K562 (cell line): ENCODE results near the gene KIF7. TPM values are rescaled to one million over a fixed set of nuclear protein-coding genes. Genes with fewer than 3 reads are reported as not detected.

Source experiments
- ATAC-seq: fragments of 200-7000 bp; cut with Tn5 transposase; 3 replicates; pipeline ENCODE4 v1.9.1; 2020; ENCODE audit warnings: moderate library complexity
- BruUV-seq: library from RNA; stranded (reverse); fragments of 400-500 nt; replicated peaks from 2 replicates; lab custom pipeline; 2021; lab: Mats Ljungman, UMichigan
- CTCF ChIA-PET: fragments of 300-600 bp; formaldehyde crosslinking; extraction: SDS; loops from one replicate; lab custom pipeline; 2021; ENCODE audit warnings: low intra/inter-chr PET ratio; lab: Yijun Ruan, JAX
- POLR2A ChIA-PET: fragments of 300-600, 350-650 bp; sonication (Branson Sonifier 250); formaldehyde crosslinking; extraction: SDS; loops from one replicate; lab custom pipeline; 2021; ENCODE audit warnings: antibody characterized with exemption, inconsistent platforms; lab: Yijun Ruan, JAX
- DNase-seq, 4 experiments: peaks; one replicate each; pipeline versions ENCODE4 v3.0.0 to v3.0.0-alpha.2; 2011 to 2018; ENCODE audit warnings: low spot score in 3 of 4, mixed read lengths in 3 of 4; ENCODE audit errors: extremely low read depth in 1 of 4
- FAIRE-seq: peaks from 2 replicates; lab custom pipeline; 2011; peaks lifted over from hg19 to GRCh38; lab: Jason Lieb, UNC
- H2AFZ ChIP-seq: 2 replicates; pipeline ENCODE4 v1.6.0; 2011; ENCODE audit warnings: low read depth, low read length, control low read depth, inconsistent platforms
- H3K27ac ChIP-seq: fragments of 200-600 bp; 3 replicates; pipeline ENCODE4 v1.8.0; 2011; ENCODE audit warnings: low read depth, mild to moderate bottlenecking, control low read depth, inconsistent platforms, low read length, moderate library complexity, mixed read lengths; ENCODE audit errors: extremely low read depth
- H3K27me3 ChIP-seq, 2 experiments: fragments of 300-600 bp in 1 of 2; 2 replicates in 1 of 2; 3 replicates in 1 of 2; pipeline versions ENCODE4 v1.6.0 to v1.8.0; 2011; ENCODE audit warnings: inconsistent platforms in 2 of 2, low read length in 2 of 2, mild to moderate bottlenecking in 1 of 2, mixed read lengths in 1 of 2, moderate library complexity in 1 of 2; ENCODE audit not compliant: control insufficient read depth in 2 of 2, insufficient read depth in 2 of 2
- H3K36me3 ChIP-seq: fragments of 300-600 bp; 3 replicates; pipeline ENCODE4 v1.8.0; 2011; ENCODE audit warnings: mild to moderate bottlenecking, low read length, inconsistent platforms; ENCODE audit not compliant: control insufficient read depth, insufficient read depth
- H3K4me1 ChIP-seq, 2 experiments: fragments of 200-600 bp in 1 of 2; replicated peaks in 1 of 2; 2 replicates in 1 of 2; 3 replicates in 1 of 2; pipeline versions ENCODE4 v1.5.1 to v1.8.0; 2011; ENCODE audit warnings: inconsistent platforms in 2 of 2, low read length in 2 of 2, mild to moderate bottlenecking in 1 of 2, mixed read lengths in 1 of 2, moderate library complexity in 1 of 2; ENCODE audit not compliant: control insufficient read depth in 2 of 2, insufficient read depth in 2 of 2
- H3K4me2 ChIP-seq: 2 replicates; pipeline ENCODE4 v1.6.1; 2011; ENCODE audit warnings: low read length, control low read depth, inconsistent platforms, mixed read lengths; ENCODE audit not compliant: insufficient read depth
- H3K4me3 ChIP-seq: fragments of 200-600 bp; sonication (generic), shearing (Covaris generic); 2 replicates; pipeline ENCODE4 v1.5.1; 2016; ENCODE audit warnings: control low read depth, inconsistent platforms
- H3K79me2 ChIP-seq: fragments of 200-600 bp; 3 replicates; pipeline ENCODE4 v1.8.0; 2011; ENCODE audit warnings: low read length, inconsistent platforms; ENCODE audit not compliant: control insufficient read depth, insufficient read depth
- H3K9ac ChIP-seq, 2 experiments: 2 replicates each; pipeline versions ENCODE4 v1.6.0 to v1.6.1; 2011; ENCODE audit warnings: low read depth in 2 of 2, low read length in 2 of 2, control low read depth in 1 of 2, inconsistent platforms in 1 of 2, mild to moderate bottlenecking in 1 of 2, mixed read lengths in 1 of 2; ENCODE audit not compliant: insufficient read depth in 1 of 2
- H3K9me1 ChIP-seq: one replicate; pipeline ENCODE4 v1.6.0; 2011; ENCODE audit warnings: inconsistent platforms, mild to moderate bottlenecking, low read length, moderate library complexity; ENCODE audit not compliant: control insufficient read depth, insufficient read depth
- H3K9me3 ChIP-seq: replicated peaks from 2 replicates; pipeline ENCODE4 v1.5.1; 2011; ENCODE audit warnings: low read depth, low read length, inconsistent platforms; ENCODE audit not compliant: control insufficient read depth, insufficient read depth
- H4K20me1 ChIP-seq: replicated peaks from 2 replicates; pipeline ENCODE4 v1.6.1; 2011; ENCODE audit warnings: low read length, inconsistent platforms, mixed read lengths; ENCODE audit not compliant: control insufficient read depth, insufficient read depth
- ATF1 ChIP-seq, 2 experiments: fragments of 450-650 bp in 1 of 2; IDR thresholded peaks; 2 replicates each; pipeline ENCODE4 v1.6.1; 2016; ENCODE audit warnings: missing compliant biosample characterization in 1 of 2, missing genetic modification characterization in 1 of 2
- BRCA1 ChIP-seq, 2 experiments: fragments of 450-650 bp in 1 of 2; sonication (generic) in 1 of 2; formaldehyde crosslinking in 1 of 2; IDR thresholded peaks; 2 replicates each; pipeline versions ENCODE4 v1.5.0 to v1.6.1; 2017 to 2020; ENCODE audit warnings: mild to moderate bottlenecking in 1 of 2, missing genetic modification reagents in 1 of 2
- CC2D1A ChIP-seq: fragments of 450-650 bp; IDR thresholded peaks from 2 replicates; pipeline ENCODE4 v1.6.1; 2017; ENCODE audit warnings: mild to moderate bottlenecking
- CEBPB ChIP-seq: fragments of 450-650 bp; IDR thresholded peaks from 2 replicates; pipeline ENCODE4 v1.6.1; 2016; ENCODE audit warnings: missing genetic modification characterization, missing compliant biosample characterization
- CREB3L1 ChIP-seq: fragments of 450-650 bp; IDR thresholded peaks from 2 replicates; pipeline ENCODE4 v1.6.1; 2014; ENCODE audit warnings: low read depth, mild to moderate bottlenecking, moderate library complexity, borderline replicate concordance
- ETS2 ChIP-seq: IDR thresholded peaks from 2 replicates; pipeline ENCODE4 v1.6.1; 2016; ENCODE audit warnings: borderline replicate concordance, missing genetic modification characterization, mild to moderate bottlenecking, moderate library complexity, missing compliant biosample characterization; ENCODE audit not compliant: poor library complexity, severe bottlenecking
- FUS ChIP-seq: fragments of 200-400 bp; formaldehyde crosslinking; optimal IDR thresholded peaks from 2 replicates; pipeline ENCODE3; 2017; ENCODE audit warnings: low read depth, low read length
- JUNB ChIP-seq: fragments of 450-650 bp; formaldehyde crosslinking; conservative IDR thresholded peaks from 2 replicates; pipeline ENCODE4 v1.4.0; 2020; ENCODE audit warnings: mild to moderate bottlenecking
- NCOA2 ChIP-seq, 2 experiments: fragments of 450-650 bp; IDR thresholded peaks; 2 replicates each; pipeline ENCODE4 v1.6.1; 2018; ENCODE audit warnings: mild to moderate bottlenecking in 2 of 2, moderate library complexity in 1 of 2; ENCODE audit not compliant: partially characterized antibody in 2 of 2
- POLR2A ChIP-seq: fragments of 450-650 bp; conservative IDR thresholded peaks from 2 replicates; pipeline ENCODE4 v1.6.1; 2016
- PREB ChIP-seq: sonication (generic); formaldehyde crosslinking; IDR thresholded peaks from 2 replicates; pipeline ENCODE4 v1.8.1; 2023; ENCODE audit warnings: mild to moderate bottlenecking, missing genetic modification reagents
- PRMT5 ChIP-seq: sonication (generic); formaldehyde crosslinking; IDR thresholded peaks from 2 replicates; pipeline ENCODE4 v1.5.0; 2020; ENCODE audit warnings: missing genetic modification reagents
- SRF ChIP-seq, 2 experiments: fragments of 250-450, 450-650 bp in 1 of 2; sonication (Bioruptor Pico) in 1 of 2; sonication (generic) in 1 of 2; formaldehyde crosslinking; IDR thresholded peaks; 2 replicates each; pipeline versions ENCODE4 v1.5.0 to v1.5.1; 2020 to 2022; ENCODE audit warnings: mild to moderate bottlenecking in 1 of 2, missing genetic modification reagents in 1 of 2
- YY1 ChIP-seq, 3 experiments: IDR thresholded peaks; 2 replicates each; pipeline ENCODE4 v1.6.1; 2011; ENCODE audit warnings: low read length in 2 of 3, mild to moderate bottlenecking in 2 of 3, moderate library complexity in 2 of 3, borderline replicate concordance in 1 of 3, control low read depth in 1 of 3, low read depth in 1 of 3; ENCODE audit not compliant: insufficient read depth in 3 of 3, insufficient replicate concordance in 2 of 3, control insufficient read depth in 1 of 3, insufficient read length in 1 of 3; ENCODE audit errors: extremely low read depth in 1 of 3
- ZBTB5 ChIP-seq: fragments of 450-650 bp; IDR thresholded peaks from 2 replicates; pipeline ENCODE4 v1.6.1; 2017; ENCODE audit warnings: antibody characterized with exemption
- ZNF124 ChIP-seq: sonication (generic); formaldehyde crosslinking; IDR thresholded peaks from 2 replicates; pipeline ENCODE4 v1.8.1; 2022; ENCODE audit warnings: missing genetic modification reagents
- WGBS: fragments of 100-300 bp; shearing (Covaris generic); methylation state at CpG from one replicate; pipeline ENCODE4 v1.1.6; 2016; ENCODE audit warnings: low coverage, mixed read lengths; ENCODE audit not compliant: insufficient coverage; ENCODE audit errors: missing lambda C conversion rate; 5-methylcytosine and 5-hydroxymethylcytosine counted together
- in situ Hi-C: fragments of 300-500 bp; cut with MboI; formaldehyde crosslinking; loops from 4 replicates; pipeline ENCODE4 v1.15.0; 2018; ENCODE audit warnings: inconsistent platforms, mixed read lengths
- intact Hi-C: fragments of 100-400 bp; cut with micrococcal nuclease; formaldehyde crosslinking; loops from 2 replicates; pipeline ENCODE4 v1.14.2; 2022
- polyA plus RNA-seq, 8 experiments: library from polyadenylated mRNA; depleted of rRNA in 4 of 8; stranded (reverse) in 5 of 8; unstranded in 3 of 8; fragments of >200 nt; fragmentation: Nextera tagmentation in 2 of 8; fragmentation: Illumina TruSeq in 1 of 8; extraction: Ambion mirVana in 2 of 8; extraction: Trizol in 1 of 8; gene quantifications; 2 replicates each; pipeline versions ENCODE4 v1.2.1 to v1.2.3, GENCODE V29; 2011 to 2014; ENCODE audit warnings: inconsistent platforms in 1 of 8, missing spikeins in 1 of 8
- total RNA-seq, 7 experiments: library from RNA; depleted of rRNA in 6 of 7; stranded (reverse); fragments of >200 nt in 6 of 7; fragmentation: Illumina TruSeq in 2 of 7; extraction: Trizol in 2 of 7; gene quantifications; 2 replicates each; pipeline versions ENCODE4 v1.2.1 to v1.2.3, GENCODE V29; 2011 to 2021; ENCODE audit warnings: low replicate concordance in 1 of 7

KIF7 gene
- total and polyA plus RNA-seq, 9 of the 15 experiments (the other 6 are each of a cell fraction or from before 2014, with no cell fraction given), result 0.04 to 2.0 (median 0.58) TPM

- intact Hi-C loops, result no loop called here
- ChIA-PET CTCF (interaction anchor here (1.4 kb wide), 1 partner anchor 227 kb away, joined by 3 read pairs; no protein-coding TSS in a partner anchor), POLR2A (no interaction called here)
- ATAC-seq (no peak), DNase-seq (no peak), FAIRE-seq (no peak)
- Histone ChIP-seq H3K9ac (no peak overlapping the region), H3K27ac (no peak overlapping the region), H3K79me2 (no peaks in the 10 kb centered on the region), H4K20me1 (no peaks in the 10 kb centered on the region), H2AFZ (no peak overlapping the region), H3K36me3 (no peaks in the 10 kb centered on the region), H3K9me1 (no peaks in the 10 kb centered on the region), H3K9me3 (no peaks in the 10 kb centered on the region), H3K27me3 (peaks cover 0 to 10% of the 10 kb centered on the region in 2 experiments; a peak in 1 of 5 replicates), H3K4me3 (no peak overlapping the region), H3K4me2 (no peak overlapping the region), H3K4me1 (peaks cover 0 to 19% of the 10 kb centered on the region in 2 experiments; a peak in 2 of 5 replicates)
- in situ Hi-C loops, result no loop called here
- 66% methylated on average over 15 of the region's 102 CpGs for WGBS
- BruUV-seq, result no TSS peak
- TF ChIP-seq YY1 (IDR thresholded peaks at IDR 0.05; ENCODE audit: borderline replicate concordance in 1 of 3, control insufficient read depth in 1 of 3, extremely low read depth in 1 of 3, insufficient read depth in 3 of 3, insufficient read length in 1 of 3, insufficient replicate concordance in 2 of 3, low read depth in 1 of 3, low read length in 2 of 3), result no peak
- TF ChIP-seq ZBTB5, result no peak
- TF ChIP-seq CREB3L1, result no peak
- no peak for TF ChIP-seq PREB (CRISPR knock-in tag)
- no peak for TF ChIP-seq BRCA1 (IDR thresholded peaks at IDR 0.05)
- no peak for TF ChIP-seq BRCA1 (CRISPR knock-in tag; IDR thresholded peaks at IDR 0.05)
- TF ChIP-seq NCOA2 (IDR thresholded peaks at IDR 0.05; ENCODE audit: partially characterized antibody in 2 of 2), result no peak
- TF ChIP-seq ATF1 (CRISPR knock-in tag; IDR thresholded peaks at IDR 0.05), result no peak
- no peak for TF ChIP-seq ATF1 (tag; IDR thresholded peaks at IDR 0.05)
- no peak for TF ChIP-seq PRMT5 (CRISPR knock-in tag)
- no peak for TF ChIP-seq JUNB (CRISPR knock-in tag)
- no peak for TF ChIP-seq ZNF124 (CRISPR knock-in tag)
- no peak for TF ChIP-seq POLR2A
- TF ChIP-seq CC2D1A, result no peak
- no peak for TF ChIP-seq ETS2 (tag)
- no peak for TF ChIP-seq FUS
- no peak for TF ChIP-seq CEBPB (tag)
- no peak for TF ChIP-seq SRF (CRISPR knock-in tag; IDR thresholded peaks at IDR 0.05)
Measured at GRCh38 chr15:89648106-89649012, 6.9 kb downstream of the KIF7 start.
